Hepatocyte (in vitro differentiated cells): ENCODE results near the gene ZNF341. TPM values are rescaled to one million over a fixed set of nuclear protein-coding genes. Genes with fewer than 3 reads are reported as not detected.

Source experiments
- DNase-seq: peaks from one replicate; pipeline ENCODE4 v3.0.0-alpha.2; 2016; ENCODE audit warnings: low spot score
- H2AFZ ChIP-seq: fragments of 200-600 bp; sonication (generic); 2 replicates; pipeline ENCODE4 v1.6.0; 2016; ENCODE audit warnings: antibody characterized with exemption, mild to moderate bottlenecking
- H3K27ac ChIP-seq: fragments of 200-600 bp; sonication (generic); 2 replicates; pipeline ENCODE4 v1.5.1; 2016; ENCODE audit warnings: mild to moderate bottlenecking
- H3K27me3 ChIP-seq: fragments of 200-600 bp; sonication (generic); 2 replicates; pipeline ENCODE4 v1.6.1; 2016
- H3K36me3 ChIP-seq: fragments of 200-600 bp; sonication (generic); replicated peaks from 2 replicates; pipeline ENCODE4 v1.5.1; 2016; ENCODE audit warnings: low read depth; ENCODE audit not compliant: insufficient read depth
- H3K4me1 ChIP-seq: fragments of 200-600 bp; sonication (generic); 2 replicates; pipeline ENCODE4 v1.5.1; 2016; ENCODE audit warnings: mild to moderate bottlenecking, moderate library complexity; ENCODE audit not compliant: insufficient read depth
- H3K4me2 ChIP-seq: fragments of 200-600 bp; sonication (generic); 2 replicates; pipeline ENCODE4 v1.6.0; 2016
- H3K4me3 ChIP-seq: fragments of 200-600 bp; sonication (generic); 2 replicates; pipeline ENCODE4 v1.5.1; 2016; ENCODE audit warnings: mild to moderate bottlenecking
- H3K79me2 ChIP-seq: fragments of 200-600 bp; sonication (generic); 2 replicates; pipeline ENCODE4 v1.6.0; 2017; ENCODE audit warnings: mild to moderate bottlenecking
- H3K9me2 ChIP-seq: fragments of 200-600 bp; sonication (generic); replicated peaks from 2 replicates; pipeline ENCODE4 v1.6.0; 2017; ENCODE audit warnings: mild to moderate bottlenecking; ENCODE audit not compliant: insufficient read depth
- H3K9me3 ChIP-seq: fragments of 200-600 bp; sonication (generic); 2 replicates; pipeline ENCODE4 v1.5.1; 2016; ENCODE audit warnings: low read depth, mild to moderate bottlenecking
- H4K20me1 ChIP-seq: fragments of 200-600 bp; sonication (generic); 2 replicates; pipeline ENCODE4 v1.6.0; 2016; ENCODE audit warnings: mild to moderate bottlenecking; ENCODE audit not compliant: insufficient read depth, poor library complexity, severe bottlenecking
- CTCF ChIP-seq: fragments of 200-600 bp; sonication (generic); IDR thresholded peaks from 2 replicates; pipeline ENCODE4 v1.5.1; 2016; ENCODE audit warnings: antibody characterized with exemption, mild to moderate bottlenecking; ENCODE audit not compliant: poor library complexity
- EZH2 ChIP-seq: fragments of 200-600 bp; sonication (generic); IDR thresholded peaks from 2 replicates; pipeline ENCODE4 v1.6.1; 2016; ENCODE audit warnings: antibody characterized with exemption, mild to moderate bottlenecking, borderline replicate concordance
- EZH2phosphoT487 ChIP-seq: fragments of 200-600 bp; sonication (generic); IDR thresholded peaks from one replicate; pipeline ENCODE4 v1.6.1; 2018; ENCODE audit warnings: antibody characterized with exemption, mild to moderate bottlenecking, low read depth, moderate library complexity; ENCODE audit not compliant: unreplicated experiment, severe bottlenecking
- WGBS: methylation state at CpG from one replicate; pipeline ENCODE4 v1.1.6; 2016; ENCODE audit warnings: low lambda C conversion rate; ENCODE audit errors: missing lambda C conversion rate; 5-methylcytosine and 5-hydroxymethylcytosine counted together
- polyA plus RNA-seq: library from polyadenylated mRNA; unstranded; fragments of >200 nt; fragmentation: Nextera tagmentation; extraction: Ambion mirVana; gene quantifications from 2 replicates; pipeline ENCODE4 v1.2.1, GENCODE V29; 2016
- total RNA-seq: library from RNA; depleted of rRNA; stranded (reverse); fragments of >200 nt; gene quantifications from 2 replicates; pipeline ENCODE4 v1.2.3, GENCODE V29; 2014

Gene ZNF341
- total and polyA plus RNA-seq, 2 experiments from 2014 or later = 2.3 to 3.6 TPM

GRCh38 chr20:33687993-33688937 lies 43.5 kb upstream of the ZNF341 start:
- peaks cover 11% of the 10 kb centered on the region for H3K4me1 ChIP-seq

GRCh38 chr20:33688938-33689424 lies 42.8 kb upstream of the ZNF341 start:
- WGBS = 57% methylated on average over 3 of the region's 3 CpGs
- no peaks in the 10 kb centered on the region for H3K36me3 ChIP-seq

More at GRCh38 chr20:33687993-33688937, 43.5 kb upstream of the ZNF341 start:
- 81% methylated on average over 3 of the region's 3 CpGs for WGBS
- Histone ChIP-seq H3K27ac (peak overlapping the region; percentile 16), H3K4me2 (no peak overlapping the region), H2AFZ (no peak overlapping the region), H3K9me3 (no peaks in the 10 kb centered on the region), H3K9me2 (no peaks in the 10 kb centered on the region), H3K4me3 (no peak overlapping the region), H4K20me1 (no peaks in the 10 kb centered on the region), H3K79me2 (peaks cover 18% of the 10 kb centered on the region), H3K27me3 (no peaks in the 10 kb centered on the region), H3K36me3 (no peaks in the 10 kb centered on the region)
- TF ChIP-seq CTCF = no peak
- TF ChIP-seq EZH2phosphoT487 = no peak
- no peak for TF ChIP-seq EZH2
- peak; percentile 60 for DNase-seq

GRCh38 chr20:33689493-33689892 lies 42.3 kb upstream of the ZNF341 start:
- H3K9me3 ChIP-seq = no peaks in the 10 kb centered on the region
- H3K36me3 ChIP-seq = no peaks in the 10 kb centered on the region
- H3K27ac ChIP-seq = peak overlapping the region; percentile 16
- H3K79me2 ChIP-seq = peaks cover 6% of the 10 kb centered on the region
- DNase-seq = no peak
- no peaks in the 10 kb centered on the region for H4K20me1 ChIP-seq
- peaks cover 11% of the 10 kb centered on the region for H3K4me1 ChIP-seq
- H3K9me2 ChIP-seq = no peaks in the 10 kb centered on the region
- H3K4me2 ChIP-seq = no peak overlapping the region
- no peak for TF ChIP-seq CTCF
- TF ChIP-seq EZH2phosphoT487 = no peak
- TF ChIP-seq EZH2 = no peak
- WGBS = 90% methylated on average over 1 of the region's 1 CpG
- no peaks in the 10 kb centered on the region for H3K27me3 ChIP-seq
- no peak overlapping the region for H2AFZ ChIP-seq
- H3K4me3 ChIP-seq = no peak overlapping the region

More at GRCh38 chr20:33688938-33689424, 42.8 kb upstream of the ZNF341 start:
- Histone ChIP-seq H3K4me1 (peaks cover 11% of the 10 kb centered on the region), H3K4me2 (no peak overlapping the region), H3K9me2 (no peaks in the 10 kb centered on the region), H3K9me3 (no peaks in the 10 kb centered on the region), H4K20me1 (no peaks in the 10 kb centered on the region), H3K79me2 (peaks cover 11% of the 10 kb centered on the region), H3K27me3 (no peaks in the 10 kb centered on the region), H3K4me3 (no peak overlapping the region), H3K27ac (peak overlapping the region; percentile 16), H2AFZ (no peak overlapping the region)
- TF ChIP-seq EZH2 = no peak
- no peak for TF ChIP-seq EZH2phosphoT487
- no peak for TF ChIP-seq CTCF
- DNase-seq = no peak
